HepG2 (cell line): Measurements from ENCODE around the gene ADCK2. TPM values are rescaled to one million over a fixed set of nuclear protein-coding genes. Genes with fewer than 3 reads are reported as not detected.

Experiments used
- ATAC-seq: fragments of 200-7000 bp; cut with Tn5 transposase; 3 replicates; pipeline ENCODE4 v1.9.1; 2020; ENCODE audit warnings: mild to moderate bottlenecking, moderate library complexity
- BruUV-seq: library from RNA; stranded (reverse); fragments of 400-500 nt; replicated peaks from 2 replicates; lab custom pipeline; 2021; lab: Mats Ljungman, UMichigan
- CTCF ChIA-PET: fragments of 300-600 bp; formaldehyde crosslinking; extraction: SDS; loops from one replicate; lab custom pipeline; 2021; ENCODE audit warnings: low total read pairs, inconsistent platforms, low intra/inter-chr PET ratio; lab: Yijun Ruan, JAX
- POLR2A ChIA-PET: fragments of 350-600 bp; sonication (Branson Sonifier 250); formaldehyde crosslinking; loops from one replicate; lab custom pipeline; 2020; ENCODE audit warnings: antibody characterized with exemption, inconsistent platforms; lab: Yijun Ruan, JAX
- DNase-seq: peaks from one replicate; pipeline ENCODE4 v3.0.0-alpha.2; 2015; ENCODE audit warnings: low spot score
- FAIRE-seq: peaks from 3 replicates; lab custom pipeline; 2011; peaks lifted over from hg19 to GRCh38; lab: Jason Lieb, UNC
- H2AFZ ChIP-seq: one replicate; pipeline ENCODE4 v1.6.1; 2011; ENCODE audit warnings: low read length, inconsistent platforms
- H3K27ac ChIP-seq: fragments of 300-600 bp; 3 replicates; pipeline ENCODE4 v1.8.0; 2011; ENCODE audit warnings: mixed run types, mild to moderate bottlenecking, mixed read lengths, low read length, inconsistent platforms; ENCODE audit not compliant: insufficient read depth; ENCODE audit errors: extremely low read length
- H3K27me3 ChIP-seq, 2 experiments: fragments of 200-600 bp in 1 of 2; 2 replicates in 1 of 2; 3 replicates in 1 of 2; pipeline versions ENCODE4 v1.6.0 to v1.8.0; 2011; ENCODE audit warnings: low read length in 2 of 2, mild to moderate bottlenecking in 2 of 2, moderate library complexity in 2 of 2, inconsistent platforms in 1 of 2; ENCODE audit not compliant: insufficient read depth in 2 of 2, control insufficient read depth in 1 of 2
- H3K36me3 ChIP-seq, 2 experiments: fragments of 200-600 bp in 1 of 2; replicated peaks in 1 of 2; 2 replicates in 1 of 2; 3 replicates in 1 of 2; pipeline versions ENCODE4 v1.5.1 to v1.8.0; 2011; ENCODE audit warnings: low read length in 2 of 2, inconsistent platforms in 1 of 2; ENCODE audit not compliant: insufficient read depth in 2 of 2, control insufficient read depth in 1 of 2
- H3K4me1 ChIP-seq: 2 replicates; pipeline ENCODE4 v1.5.1; 2012; ENCODE audit warnings: low read length, inconsistent platforms; ENCODE audit not compliant: insufficient read depth
- H3K4me2 ChIP-seq: 2 replicates; pipeline ENCODE4 v1.6.0; 2011; ENCODE audit warnings: low read depth, low read length, inconsistent platforms
- H3K4me3 ChIP-seq, 3 experiments: fragments of 200-600 bp in 1 of 3; sonication (generic), shearing (Covaris generic) in 1 of 3; replicated peaks in 1 of 3; 2 replicates each; pipeline ENCODE4 v1.5.1; 2011 to 2016; ENCODE audit warnings: low read length in 3 of 3, inconsistent platforms in 2 of 3, low read depth in 2 of 3, mild to moderate bottlenecking in 2 of 3, control low read depth in 1 of 3, mixed read lengths in 1 of 3; ENCODE audit not compliant: insufficient read depth in 1 of 3
- H3K79me2 ChIP-seq: one replicate; pipeline ENCODE4 v1.6.1; 2011; ENCODE audit warnings: low read length, inconsistent platforms; ENCODE audit not compliant: insufficient read depth
- H3K9ac ChIP-seq: 2 replicates; pipeline ENCODE4 v1.6.0; 2011; ENCODE audit warnings: mild to moderate bottlenecking, low read depth, low read length, inconsistent platforms; ENCODE audit not compliant: insufficient read depth
- H3K9me3 ChIP-seq: 2 replicates; pipeline ENCODE4 v1.5.1; 2012; ENCODE audit warnings: mild to moderate bottlenecking, low read length
- H4K20me1 ChIP-seq: 2 replicates; pipeline ENCODE4 v1.6.0; 2011; ENCODE audit warnings: inconsistent platforms, mild to moderate bottlenecking, low read length, moderate library complexity; ENCODE audit not compliant: insufficient read depth
- GFI1 ChIP-seq: sonication (generic); formaldehyde crosslinking; IDR thresholded peaks from 2 replicates; pipeline ENCODE4 v1.5.0; 2020; ENCODE audit warnings: missing genetic modification reagents, mild to moderate bottlenecking, borderline replicate concordance
- HMGXB3 ChIP-seq: sonication (generic); formaldehyde crosslinking; IDR thresholded peaks from 2 replicates; pipeline ENCODE4 v1.4.0; 2020; ENCODE audit warnings: missing genetic modification reagents, borderline replicate concordance
- IRX3 ChIP-seq: sonication (generic); formaldehyde crosslinking; IDR thresholded peaks from 2 replicates; pipeline ENCODE4 v1.8.1; 2023; ENCODE audit warnings: mild to moderate bottlenecking, low read depth, missing genetic modification reagents, borderline replicate concordance
- MTERF4 ChIP-seq: sonication (generic); formaldehyde crosslinking; IDR thresholded peaks from 2 replicates; pipeline ENCODE4 v1.8.0; 2023; ENCODE audit warnings: mild to moderate bottlenecking, missing genetic modification reagents
- NFE2L2 ChIP-seq: fragments of 150-350 bp; IDR thresholded peaks from 2 replicates; pipeline ENCODE4 v1.6.1; 2014; ENCODE audit warnings: low read length
- RBM39 ChIP-seq: fragments of 200-400 bp; formaldehyde crosslinking; IDR thresholded peaks from one replicate; pipeline ENCODE4 v1.6.1; 2018; ENCODE audit warnings: antibody characterized with exemption, mild to moderate bottlenecking, low read depth, low read length; ENCODE audit not compliant: poor library complexity, severe bottlenecking
- ZNF784 ChIP-seq: sonication (generic); formaldehyde crosslinking; IDR thresholded peaks from 2 replicates; pipeline ENCODE4 v1.5.1; 2020; ENCODE audit warnings: missing genetic modification reagents, mild to moderate bottlenecking, borderline replicate concordance
- WGBS: methylation state at CpG from one replicate; pipeline ENCODE4 v1.1.6; 2017; ENCODE audit warnings: low lambda C conversion rate; 5-methylcytosine and 5-hydroxymethylcytosine counted together
- in situ Hi-C: cut with HindIII; loops from 2 replicates; pipeline ENCODE4 v1.10.0; 2017; ENCODE audit warnings: low pct_unique_long_range_greater_than_20kb; ENCODE audit not compliant: extremely low pct_ligation_motif_present
- intact Hi-C: fragments of 100-400 bp; cut with micrococcal nuclease; formaldehyde crosslinking; loops from one replicate; pipeline ENCODE4 v1.10.0; 2022; ENCODE audit not compliant: unreplicated experiment
- polyA plus RNA-seq, 8 experiments: library from polyadenylated mRNA; depleted of rRNA in 3 of 8; stranded (reverse) in 7 of 8; unstranded in 1 of 8; fragments of >200 nt; fragmentation: Illumina TruSeq in 4 of 8; extraction: Trizol in 4 of 8; gene quantifications; 2 replicates each; pipeline versions ENCODE4 v1.2.1 to v1.2.3, GENCODE V29; 2011 to 2016; ENCODE audit warnings: low read depth in 4 of 8, missing spikeins in 1 of 8, mixed read lengths in 1 of 8; ENCODE audit not compliant: insufficient read depth in 1 of 8
- total RNA-seq, 5 experiments: library from RNA; depleted of rRNA; stranded (reverse); fragments of >200 nt; fragmentation: Illumina TruSeq; extraction: Trizol; gene quantifications; 2 replicates each; pipeline ENCODE4 v1.2.3, GENCODE V29; 2016; ENCODE audit warnings: low read depth in 1 of 5

Gene ADCK2
- total and polyA plus RNA-seq, 2 of the 13 experiments (the other 11 are each of a cell fraction or from before 2014, with no cell fraction given): 8.6 to 18.8 TPM

- no peak overlapping the region for H3K9ac ChIP-seq
- in situ Hi-C loops: no loop called here
- H3K4me3 ChIP-seq: no peak overlapping the region
- DNase-seq (no peak), ATAC-seq (no peak), FAIRE-seq (no peak)
- H3K9me3 ChIP-seq: no peaks in the 10 kb centered on the region
- no peak for TF ChIP-seq NFE2L2
- no peak for TF ChIP-seq RBM39
- no peak for TF ChIP-seq ZNF784 (CRISPR knock-in tag)
- no peak for TF ChIP-seq GFI1 (CRISPR knock-in tag)
- TF ChIP-seq MTERF4: no peak
- no peak for TF ChIP-seq IRX3 (CRISPR knock-in tag)
- TF ChIP-seq HMGXB3 (CRISPR knock-in tag): no peak
- TF ChIP-seq, all 625 proteins: peak for 0
- Histone ChIP-seq H3K4me1 (peaks cover 26% of the 10 kb centered on the region), H3K36me3 (no peaks in the 10 kb centered on the region), H4K20me1 (no peaks in the 10 kb centered on the region), H3K4me2 (no peak overlapping the region), H3K79me2 (no peaks in the 10 kb centered on the region), H3K27me3 (peaks cover 0 to 12% of the 10 kb centered on the region in 2 experiments; a peak in 2 of 5 replicates), H2AFZ (no peak overlapping the region), H3K27ac (no peak overlapping the region)
- CTCF ChIA-PET: no interaction called here
- intact Hi-C loops: loop anchor here (10.0 kb wide), 1 partner anchor 357 kb away; the partner anchor contains the start of gene MRPS33
- BruUV-seq: no TSS peak
- WGBS: 66% methylated on average over 9 of the region's 9 CpGs
- POLR2A ChIA-PET: no interaction called here
These were observed 14.9 kb upstream of the ADCK2 start for GRCh38 chr7:140657891-140658290.
